Epithelial cell of esophagus (primary cell): ENCODE measurements around the gene RBM20.
"Not testable (repeated sequence)": the region's sequence is repeated elsewhere in the genome, so short reads cannot be mapped to it uniquely, and the experiment has no call there.

ENCODE experiments used
- DNase-seq: peaks from one replicate; pipeline ENCODE4 v3.0.0; 2010; ENCODE audit warnings: low read depth
- H3K4me3 ChIP-seq: 2 replicates; pipeline ENCODE4 v1.5.1; 2011; ENCODE audit warnings: mild to moderate bottlenecking, low read length, control low read depth
- TF ChIP-seq, protein P1 (sequence below): IDR thresholded peaks from 2 replicates; pipeline ENCODE4 v1.5.1; 2011; ENCODE audit warnings: low read depth, mild to moderate bottlenecking, low read length, control low read depth, inconsistent platforms; ENCODE audit not compliant: insufficient read depth; ENCODE audit errors: missing control alignments

RBM20 gene

DNA sequence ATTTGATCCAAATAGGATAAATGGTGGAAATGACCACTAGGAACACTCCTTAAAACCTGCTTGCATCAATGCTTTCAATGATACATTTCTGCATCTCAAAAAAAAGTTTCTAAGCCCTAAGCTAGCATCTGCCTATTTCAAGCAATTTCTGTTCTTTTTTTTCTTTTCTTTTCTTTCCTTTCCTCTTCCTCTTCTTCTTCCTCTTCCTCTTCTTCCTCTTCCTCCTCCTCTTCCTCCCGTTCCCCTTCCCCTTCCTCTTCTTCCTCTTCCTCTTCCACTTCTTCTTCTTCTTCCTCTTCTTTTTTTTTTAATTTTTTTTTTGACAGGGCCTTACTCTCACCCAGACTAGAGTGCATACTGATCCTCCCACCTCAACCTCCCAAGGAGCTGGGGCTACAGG, 15.4 kb downstream of the RBM20 start:
- no peak for DNase-seq
- no peak overlapping the region for H3K4me3 ChIP-seq
- TF ChIP-seq, protein P1, sequence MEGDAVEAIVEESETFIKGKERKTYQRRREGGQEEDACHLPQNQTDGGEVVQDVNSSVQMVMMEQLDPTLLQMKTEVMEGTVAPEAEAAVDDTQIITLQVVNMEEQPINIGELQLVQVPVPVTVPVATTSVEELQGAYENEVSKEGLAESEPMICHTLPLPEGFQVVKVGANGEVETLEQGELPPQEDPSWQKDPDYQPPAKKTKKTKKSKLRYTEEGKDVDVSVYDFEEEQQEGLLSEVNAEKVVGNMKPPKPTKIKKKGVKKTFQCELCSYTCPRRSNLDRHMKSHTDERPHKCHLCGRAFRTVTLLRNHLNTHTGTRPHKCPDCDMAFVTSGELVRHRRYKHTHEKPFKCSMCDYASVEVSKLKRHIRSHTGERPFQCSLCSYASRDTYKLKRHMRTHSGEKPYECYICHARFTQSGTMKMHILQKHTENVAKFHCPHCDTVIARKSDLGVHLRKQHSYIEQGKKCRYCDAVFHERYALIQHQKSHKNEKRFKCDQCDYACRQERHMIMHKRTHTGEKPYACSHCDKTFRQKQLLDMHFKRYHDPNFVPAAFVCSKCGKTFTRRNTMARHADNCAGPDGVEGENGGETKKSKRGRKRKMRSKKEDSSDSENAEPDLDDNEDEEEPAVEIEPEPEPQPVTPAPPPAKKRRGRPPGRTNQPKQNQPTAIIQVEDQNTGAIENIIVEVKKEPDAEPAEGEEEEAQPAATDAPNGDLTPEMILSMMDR = no peak

DNA sequence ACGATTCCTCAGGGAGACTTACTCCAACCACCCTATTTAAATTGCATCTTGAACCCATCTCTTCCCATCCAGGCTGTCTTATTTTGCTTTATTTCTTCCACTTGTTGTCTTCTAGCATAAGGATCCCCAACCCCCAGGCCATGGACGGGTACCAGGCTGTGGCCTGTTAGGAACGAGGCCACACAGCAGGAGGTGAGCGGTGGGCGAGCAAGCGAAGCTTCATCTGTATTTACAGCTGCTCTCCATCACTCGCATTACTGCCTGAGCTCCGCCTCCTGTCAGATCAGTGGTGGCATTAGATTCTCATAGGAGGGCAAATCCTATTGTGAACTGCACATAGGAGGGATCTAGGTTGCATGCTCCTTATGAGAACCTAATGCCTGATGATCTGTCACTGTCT, 16.2 kb downstream of the RBM20 start:
- not testable (repeated sequence) for DNase-seq, H3K4me3 ChIP-seq

DNA sequence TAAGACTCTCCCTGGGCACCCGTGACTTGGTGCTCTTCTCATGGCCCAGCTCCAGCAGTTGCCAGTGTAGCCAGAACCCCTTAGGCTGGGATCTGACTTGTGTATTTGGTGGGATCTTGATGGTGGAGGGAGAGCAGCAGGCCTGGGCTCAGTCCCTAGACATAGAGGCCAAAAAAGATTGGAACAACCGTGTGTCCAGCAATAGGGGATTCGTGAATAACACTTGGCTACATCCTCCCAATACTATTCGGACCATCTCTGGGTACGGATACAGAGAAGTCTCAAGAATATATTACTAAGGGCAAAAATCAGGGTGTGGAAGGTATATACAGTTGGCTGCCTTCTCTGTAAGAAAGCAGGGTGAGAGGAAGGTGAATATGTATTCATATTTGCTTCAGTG, 17.2 kb downstream of the RBM20 start:
- TF ChIP-seq, protein P1 = no peak
- DNase-seq = no peak
- H3K4me3 ChIP-seq = no peak overlapping the region

DNA sequence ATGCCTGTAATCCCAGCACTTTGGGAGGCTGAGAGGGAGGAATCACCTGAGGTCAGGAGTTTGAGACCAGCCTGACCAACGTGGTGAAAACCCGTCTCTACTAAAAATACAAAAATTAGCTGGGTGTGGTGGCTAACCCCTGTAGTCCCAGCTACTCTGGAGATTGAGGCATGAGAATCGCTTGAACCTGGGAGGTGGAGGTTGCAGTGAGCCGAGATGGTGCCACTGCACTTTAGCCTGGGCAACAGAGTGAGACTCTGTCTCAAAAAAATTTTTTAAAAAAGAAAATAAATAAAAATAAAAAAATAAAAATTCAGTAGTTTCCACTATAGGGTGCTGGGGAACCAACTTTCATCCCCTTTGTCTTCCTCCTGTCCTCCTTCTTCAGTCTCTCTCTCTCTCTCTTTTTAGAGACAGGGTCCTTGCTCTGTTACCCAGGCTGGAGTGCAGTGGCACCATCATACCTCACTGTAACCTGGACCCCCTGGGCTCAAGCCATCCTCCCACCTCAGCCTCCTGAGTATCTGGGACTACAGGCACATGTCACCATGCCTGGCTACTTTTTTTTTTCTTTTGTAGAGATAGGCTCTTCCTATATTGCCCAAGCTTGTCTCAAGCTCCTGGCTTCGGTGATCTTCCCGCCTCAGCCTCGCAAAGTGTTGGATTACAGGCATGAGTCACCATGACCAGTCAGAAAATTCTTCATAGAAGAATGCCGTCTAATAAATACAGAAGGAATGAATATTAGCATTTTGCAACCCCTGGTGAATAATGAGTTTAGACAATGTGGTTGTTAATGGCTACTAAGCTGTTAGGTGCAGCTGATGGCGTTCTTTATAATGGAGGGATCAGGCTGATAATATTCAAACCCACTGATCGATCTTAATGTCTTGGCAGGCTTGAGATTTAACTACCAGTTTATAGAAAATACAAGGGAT, 20.6 kb downstream of the RBM20 start:
- TF ChIP-seq, protein P1 = no peak
- DNase-seq = peak; percentile 93
- no peak overlapping the region for H3K4me3 ChIP-seq

DNA sequence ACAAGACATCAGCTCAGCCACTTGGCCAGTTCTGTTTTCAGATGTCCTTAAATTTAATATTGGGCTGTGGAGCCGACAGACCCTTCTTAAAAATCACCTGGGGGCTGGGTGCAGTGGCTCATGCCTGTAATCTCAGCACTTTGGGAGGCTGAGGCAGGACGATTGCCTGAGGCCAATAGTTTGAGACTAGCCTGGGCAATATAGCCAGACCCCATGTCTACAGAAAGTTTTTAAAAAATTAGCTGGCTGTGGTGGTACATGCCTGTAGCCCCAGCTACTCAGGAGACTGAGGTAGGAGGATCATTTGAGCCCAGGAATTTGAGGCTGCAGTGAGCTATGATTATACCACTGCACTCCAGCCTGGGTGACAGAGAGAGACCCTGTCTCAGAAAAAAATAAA, 22.1 kb downstream of the RBM20 start:
- not testable (repeated sequence) for H3K4me3 ChIP-seq

DNA sequence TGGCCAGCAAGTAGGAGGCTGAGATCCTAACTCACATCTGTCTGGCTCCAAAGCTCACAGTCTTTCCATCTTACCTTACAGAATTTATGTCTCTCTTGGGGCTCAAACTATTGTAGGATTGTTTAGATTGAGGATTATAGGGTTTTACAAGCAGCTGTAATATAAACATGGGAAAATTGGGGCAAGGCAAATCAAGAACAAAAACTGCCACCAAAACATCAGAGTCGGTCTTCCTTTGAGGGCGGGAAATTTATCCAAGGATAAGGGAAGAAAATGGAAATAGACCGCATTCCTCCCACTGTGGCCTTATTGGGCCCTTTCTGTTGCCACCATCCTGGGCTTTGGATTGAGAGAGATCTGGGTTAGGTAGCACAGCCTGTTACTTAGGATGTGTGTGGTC, 22.5 kb downstream of the RBM20 start:
- TF ChIP-seq, protein P1 = no peak
- H3K4me3 ChIP-seq = no peak overlapping the region
- no peak for DNase-seq

More for the DNA sequence above, 22.1 kb downstream of the RBM20 start:
- not testable (repeated sequence) for DNase-seq

DNA sequence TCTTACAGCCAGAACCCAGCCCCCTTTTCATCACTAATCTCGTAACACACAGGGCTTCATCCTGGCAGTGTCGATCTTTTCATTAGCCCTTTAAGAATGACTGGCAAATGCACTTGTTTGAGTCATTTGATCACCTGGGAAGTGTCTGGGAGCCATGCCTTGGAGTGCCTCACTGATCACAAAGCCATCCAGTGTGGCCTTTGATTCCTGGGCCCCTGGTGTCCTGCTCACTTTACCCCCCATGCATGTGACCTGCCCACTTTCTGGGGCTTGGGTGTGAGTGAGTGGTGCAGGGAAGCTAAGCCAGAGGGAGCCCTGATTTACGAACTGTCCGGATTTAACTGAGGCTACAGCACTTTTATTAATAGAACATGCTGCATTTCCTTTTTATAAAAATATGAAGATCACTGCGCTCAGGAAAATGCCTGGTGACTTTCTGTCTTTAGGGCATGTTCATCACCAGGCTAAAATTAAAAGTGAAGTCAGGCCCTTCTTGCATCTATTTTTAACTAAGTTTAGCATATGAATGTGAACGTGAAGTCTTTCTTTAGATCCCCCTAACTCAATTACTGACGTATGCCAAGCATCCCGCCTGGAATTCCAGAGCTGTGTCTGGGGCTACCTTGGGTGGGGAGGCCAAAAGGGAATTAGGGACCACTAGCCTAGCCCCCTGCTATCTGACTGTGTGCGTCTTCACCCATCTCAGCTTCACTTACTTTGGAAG, 23.6 kb downstream of the RBM20 start:
- TF ChIP-seq, protein P1 = no peak
- H3K4me3 ChIP-seq = no peak overlapping the region
- no peak for DNase-seq
